ENCODE results near the gene SLC6A9. TPM values are rescaled to one million over a fixed set of nuclear protein-coding genes. Genes with fewer than 3 reads are reported as not detected.
A peak's percentile ranks its signal among the peaks of the same experiment; 100 is the strongest.

SLC6A9 gene
- total RNA-seq, 5 donors from 2014 or later (not counting 1 experiment from before 2014, with no cell fraction given), result 1.4 to 8.2 (median 6.3) TPM; not detected in 1

GRCh38 chr1:44013949-44014348, 17.3 kb downstream of the SLC6A9 start:
- ChIA-PET CTCF (no interaction called here), POLR2A (no interaction called here)
- Mint-ChIP-seq H3K36me3 (no peaks in the 10 kb centered on the region), H3K4me1 (peaks cover 7 to 22% (median 12%) of the 10 kb centered on the region in 3 donors), H3K9me3 (no peaks in the 10 kb centered on the region), H3K27ac (no peak overlapping the region), H3K4me3 (no peak overlapping the region), H3K27me3 (no peaks in the 10 kb centered on the region)
- peaks cover 5 to 14% of the 10 kb centered on the region in 2 experiments for H3K4me1 ChIP-seq (ENCODE audit: control insufficient read depth in 1 of 2, extremely low read depth in 1 of 2, insufficient read depth in 2 of 2, low read length in 2 of 2)
- no peaks in the 10 kb centered on the region for H3K9me3 ChIP-seq
- ATAC-seq (replicated peaks in 1 of 4) (no peak), DNase-seq (no peak)
- H3K4me3 ChIP-seq (ENCODE audit: control insufficient read depth in 1 of 2, extremely low read depth in 1 of 2, low read length in 1 of 2), result no peak overlapping the region
- H3K27me3 ChIP-seq (replicated peaks in 1 of 2; ENCODE audit: control insufficient read depth in 2 of 2, extremely low read depth in 1 of 2, insufficient read depth in 2 of 2, low read length in 1 of 2), result peaks cover 0 to 24% of the 10 kb centered on the region in 2 experiments
- no peak overlapping the region for H3K27ac ChIP-seq (ENCODE audit: low read length)
- no peaks in the 10 kb centered on the region for H3K36me3 ChIP-seq (ENCODE audit: control insufficient read depth in 2 of 2, extremely low read depth in 1 of 2, insufficient read depth in 1 of 2, low read length in 1 of 2)
- 72% methylated on average over 4 of the region's 5 CpGs for WGBS (ENCODE audit: insufficient coverage)

- ATAC-seq (replicated peaks in 1 of 4) (peak in 3 of 4 experiments; percentile 37 to 72 (median 40)), DNase-seq (peak in 1 of 35 experiments; percentile 15)
- Mint-ChIP-seq H3K4me1 (peaks cover 7 to 22% (median 12%) of the 10 kb centered on the region in 3 donors), H3K9me3 (no peaks in the 10 kb centered on the region), H3K27ac (peak overlapping the region in 1 of 2 donors; percentile 22), H3K4me3 (no peak overlapping the region), H3K27me3 (no peaks in the 10 kb centered on the region), H3K36me3 (no peaks in the 10 kb centered on the region)
- 31% methylated on average over 13 of the region's 13 CpGs for WGBS (ENCODE audit: insufficient coverage)
- Histone ChIP-seq H3K4me3 (ENCODE audit: control insufficient read depth in 1 of 2, extremely low read depth in 1 of 2, low read length in 1 of 2) (no peak overlapping the region), H3K9me3 (no peaks in the 10 kb centered on the region), H3K27ac (ENCODE audit: low read length) (no peak overlapping the region), H3K27me3 (replicated peaks in 1 of 2; ENCODE audit: control insufficient read depth in 2 of 2, extremely low read depth in 1 of 2, insufficient read depth in 2 of 2, low read length in 1 of 2) (peaks cover 0 to 24% of the 10 kb centered on the region in 2 experiments), H3K36me3 (ENCODE audit: control insufficient read depth in 2 of 2, extremely low read depth in 1 of 2, insufficient read depth in 1 of 2, low read length in 1 of 2) (no peaks in the 10 kb centered on the region), H3K4me1 (ENCODE audit: control insufficient read depth in 1 of 2, extremely low read depth in 1 of 2, insufficient read depth in 2 of 2, low read length in 2 of 2) (peaks cover 5 to 14% of the 10 kb centered on the region in 2 experiments)
- CTCF ChIA-PET, result no interaction called here
- POLR2A ChIA-PET, result interaction anchor here in 1 of 2 donors (0.6 kb wide), 1 partner anchor 38 kb away, joined by 6 read pairs; the partner anchor contains the start of gene ATP6V0B
Observed at GRCh38 chr1:44012941-44013609, 18.2 kb downstream of the SLC6A9 start.

GRCh38 chr1:44012404-44012803, 18.9 kb downstream of the SLC6A9 start:
- H3K27ac ChIP-seq (ENCODE audit: low read length), result no peak overlapping the region
- no peaks in the 10 kb centered on the region for H3K36me3 ChIP-seq (ENCODE audit: control insufficient read depth in 2 of 2, extremely low read depth in 1 of 2, insufficient read depth in 1 of 2, low read length in 1 of 2)
- no peaks in the 10 kb centered on the region for H3K36me3 Mint-ChIP-seq
- no peak for ATAC-seq (replicated peaks in 1 of 4)
- ChIA-PET POLR2A (interaction anchor here in 1 of 2 donors (0.6 kb wide), 1 partner anchor 38 kb away, joined by 6 read pairs; the partner anchor contains the start of gene ATP6V0B), CTCF (no interaction called here)
- peak in 1 of 35 experiments; percentile 8 for DNase-seq
- H3K4me1 ChIP-seq (ENCODE audit: control insufficient read depth in 1 of 2, extremely low read depth in 1 of 2, insufficient read depth in 2 of 2, low read length in 2 of 2), result peaks cover 5 to 14% of the 10 kb centered on the region in 2 experiments
- no peaks in the 10 kb centered on the region for H3K9me3 Mint-ChIP-seq
- no peak overlapping the region for H3K4me3 Mint-ChIP-seq
- no peak overlapping the region for H3K27ac Mint-ChIP-seq
- no peaks in the 10 kb centered on the region for H3K27me3 Mint-ChIP-seq
- peaks cover 0 to 24% of the 10 kb centered on the region in 2 experiments for H3K27me3 ChIP-seq (replicated peaks in 1 of 2; ENCODE audit: control insufficient read depth in 2 of 2, extremely low read depth in 1 of 2, insufficient read depth in 2 of 2, low read length in 1 of 2)
- H3K4me1 Mint-ChIP-seq, result peaks cover 7 to 22% (median 12%) of the 10 kb centered on the region in 3 donors
- no peak overlapping the region for H3K4me3 ChIP-seq (ENCODE audit: control insufficient read depth in 1 of 2, extremely low read depth in 1 of 2, low read length in 1 of 2)
- WGBS (ENCODE audit: insufficient coverage), result 86% methylated on average over 1 of the region's 2 CpGs
- no peaks in the 10 kb centered on the region for H3K9me3 ChIP-seq

- H3K27ac ChIP-seq (ENCODE audit: low read length), result no peak overlapping the region
- no peaks in the 10 kb centered on the region for H3K9me3 Mint-ChIP-seq
- no peaks in the 10 kb centered on the region for H3K27me3 Mint-ChIP-seq
- H3K27me3 ChIP-seq (replicated peaks in 1 of 2; ENCODE audit: control insufficient read depth in 2 of 2, extremely low read depth in 1 of 2, insufficient read depth in 2 of 2, low read length in 1 of 2), result peaks cover 0 to 14% of the 10 kb centered on the region in 2 experiments
- DNase-seq (no peak), ATAC-seq (replicated peaks in 1 of 4) (no peak)
- H3K4me3 ChIP-seq (ENCODE audit: control insufficient read depth in 1 of 2, extremely low read depth in 1 of 2, low read length in 1 of 2), result no peak overlapping the region
- ChIA-PET CTCF (interaction anchor here in 1 of 2 donors (0.6 kb wide), 1 partner anchor 253 kb away, joined by 3 read pairs; no protein-coding TSS in a partner anchor), POLR2A (no interaction called here)
- H3K4me3 Mint-ChIP-seq, result no peak overlapping the region
- H3K36me3 ChIP-seq (ENCODE audit: control insufficient read depth in 2 of 2, extremely low read depth in 1 of 2, insufficient read depth in 1 of 2, low read length in 1 of 2), result no peaks in the 10 kb centered on the region
- peaks cover 7 to 22% (median 12%) of the 10 kb centered on the region in 3 donors for H3K4me1 Mint-ChIP-seq
- no peak overlapping the region for H3K27ac Mint-ChIP-seq
- H3K9me3 ChIP-seq, result no peaks in the 10 kb centered on the region
- no CpG with 5 or more reads among the region's 11 CpGs for WGBS (ENCODE audit: insufficient coverage)
- no peaks in the 10 kb centered on the region for H3K36me3 Mint-ChIP-seq
- H3K4me1 ChIP-seq (ENCODE audit: control insufficient read depth in 1 of 2, extremely low read depth in 1 of 2, insufficient read depth in 2 of 2, low read length in 2 of 2), result peaks cover 5 to 14% of the 10 kb centered on the region in 2 experiments
Observed at GRCh38 chr1:44010935-44011471, 20.3 kb downstream of the SLC6A9 start.

- Histone ChIP-seq H3K4me3 (ENCODE audit: control insufficient read depth in 1 of 2, extremely low read depth in 1 of 2, low read length in 1 of 2) (no peak overlapping the region), H3K36me3 (ENCODE audit: control insufficient read depth in 2 of 2, extremely low read depth in 1 of 2, insufficient read depth in 1 of 2, low read length in 1 of 2) (no peaks in the 10 kb centered on the region), H3K27me3 (replicated peaks in 1 of 2; ENCODE audit: control insufficient read depth in 2 of 2, extremely low read depth in 1 of 2, insufficient read depth in 2 of 2, low read length in 1 of 2) (peaks cover 0 to 4% of the 10 kb centered on the region in 2 experiments), H3K27ac (ENCODE audit: low read length) (no peak overlapping the region), H3K4me1 (ENCODE audit: control insufficient read depth in 1 of 2, extremely low read depth in 1 of 2, insufficient read depth in 2 of 2, low read length in 2 of 2) (peaks cover 4 to 7% of the 10 kb centered on the region in 2 experiments), H3K9me3 (no peaks in the 10 kb centered on the region)
- H3K9me3 Mint-ChIP-seq, result no peaks in the 10 kb centered on the region
- ATAC-seq (replicated peaks in 1 of 4), result no peak
- CTCF ChIA-PET, result interaction anchor here in 1 of 2 donors (0.7 kb wide), 1 partner anchor 11 kb away, joined by 6 read pairs; no protein-coding TSS in a partner anchor
- no peaks in the 10 kb centered on the region for H3K27me3 Mint-ChIP-seq
- WGBS (ENCODE audit: insufficient coverage), result 90% methylated on average over 7 of the region's 12 CpGs
- peaks cover 6 to 9% (median 7%) of the 10 kb centered on the region in 3 donors for H3K4me1 Mint-ChIP-seq
- no peak overlapping the region for H3K27ac Mint-ChIP-seq
- H3K36me3 Mint-ChIP-seq, result no peaks in the 10 kb centered on the region
- POLR2A ChIA-PET, result no interaction called here
- no peak for DNase-seq
- no peak overlapping the region for H3K4me3 Mint-ChIP-seq
Observed at GRCh38 chr1:44008259-44008658, 23.0 kb downstream of the SLC6A9 start.

- no peaks in the 10 kb centered on the region for H3K9me3 Mint-ChIP-seq
- H3K27me3 Mint-ChIP-seq, result no peaks in the 10 kb centered on the region
- WGBS (ENCODE audit: insufficient coverage), result 92% methylated on average over 12 of the region's 14 CpGs
- Histone ChIP-seq H3K9me3 (no peaks in the 10 kb centered on the region), H3K27me3 (replicated peaks in 1 of 2; ENCODE audit: control insufficient read depth in 2 of 2, extremely low read depth in 1 of 2, insufficient read depth in 2 of 2, low read length in 1 of 2) (peaks cover 0 to 10% of the 10 kb centered on the region in 2 experiments), H3K36me3 (ENCODE audit: control insufficient read depth in 2 of 2, extremely low read depth in 1 of 2, insufficient read depth in 1 of 2, low read length in 1 of 2) (no peaks in the 10 kb centered on the region), H3K4me1 (ENCODE audit: control insufficient read depth in 1 of 2, extremely low read depth in 1 of 2, insufficient read depth in 2 of 2, low read length in 2 of 2) (no peaks in the 10 kb centered on the region), H3K27ac (ENCODE audit: low read length) (no peak overlapping the region), H3K4me3 (ENCODE audit: control insufficient read depth in 1 of 2, extremely low read depth in 1 of 2, low read length in 1 of 2) (no peak overlapping the region)
- H3K4me3 Mint-ChIP-seq, result no peak overlapping the region
- no peak for DNase-seq
- CTCF ChIA-PET, result no interaction called here
- POLR2A ChIA-PET, result no interaction called here
- H3K36me3 Mint-ChIP-seq, result no peaks in the 10 kb centered on the region
- no peaks in the 10 kb centered on the region for H3K4me1 Mint-ChIP-seq
- H3K27ac Mint-ChIP-seq, result no peak overlapping the region
- ATAC-seq (replicated peaks in 1 of 4), result no peak
Observed at GRCh38 chr1:44002606-44003157, 28.6 kb downstream of the SLC6A9 start.
